Keratinocyte (primary cell): Measurements from ENCODE around the gene RPL37A. TPM values are rescaled to one million over a fixed set of nuclear protein-coding genes. Genes with fewer than 3 reads are reported as not detected.

ENCODE experiments used
- DNase-seq: peaks from one replicate; pipeline ENCODE4 v3.0.0-alpha.2; 2011; ENCODE audit warnings: low read depth, missing footprints, low spot score
- FAIRE-seq: peaks from 2 replicates; lab custom pipeline; 2011; peaks lifted over from hg19 to GRCh38; lab: Jason Lieb, UNC
- H2AFZ ChIP-seq: 2 replicates; pipeline ENCODE4 v1.6.0; 2012; ENCODE audit warnings: low read length, control low read depth, inconsistent platforms; ENCODE audit not compliant: control insufficient read depth
- H3K27ac ChIP-seq: 2 replicates; pipeline ENCODE4 v1.5.1; 2011; ENCODE audit warnings: low read length; ENCODE audit not compliant: control insufficient read depth, insufficient read depth
- H3K27me3 ChIP-seq: 3 replicates; pipeline ENCODE4 v1.6.0; 2011; ENCODE audit warnings: low read length; ENCODE audit not compliant: control insufficient read depth, insufficient read depth; ENCODE audit errors: extremely low read depth
- H3K36me3 ChIP-seq, 2 experiments: 2 replicates in 1 of 2; 3 replicates in 1 of 2; pipeline ENCODE4 v1.5.1; 2011; ENCODE audit warnings: low read length in 2 of 2, mild to moderate bottlenecking in 1 of 2; ENCODE audit not compliant: control insufficient read depth in 2 of 2, insufficient read depth in 2 of 2; ENCODE audit errors: extremely low read depth in 1 of 2
- H3K4me1 ChIP-seq: 3 replicates; pipeline ENCODE4 v1.5.1; 2011; ENCODE audit warnings: low read length; ENCODE audit not compliant: control insufficient read depth, insufficient read depth; ENCODE audit errors: extremely low read depth
- H3K4me2 ChIP-seq: 3 replicates; pipeline ENCODE4 v1.6.0; 2011; ENCODE audit warnings: low read depth, low read length; ENCODE audit not compliant: control insufficient read depth, insufficient read depth; ENCODE audit errors: extremely low read depth
- H3K4me3 ChIP-seq, 3 experiments: fragments of 200-600 bp in 1 of 3; sonication (generic) in 1 of 3; 2 replicates in 2 of 3; 3 replicates in 1 of 3; pipeline ENCODE4 v1.5.1; 2011 to 2016; ENCODE audit warnings: low read length in 3 of 3, mild to moderate bottlenecking in 3 of 3, control low read depth in 2 of 3, inconsistent platforms in 1 of 3, low read depth in 1 of 3, mixed read lengths in 1 of 3, mixed run types in 1 of 3, moderate library complexity in 1 of 3; ENCODE audit not compliant: control insufficient read depth in 2 of 3, insufficient read depth in 2 of 3; ENCODE audit errors: extremely low read depth in 1 of 3
- H3K79me2 ChIP-seq: 2 replicates; pipeline ENCODE4 v1.6.0; 2012; ENCODE audit warnings: low read length; ENCODE audit not compliant: control insufficient read depth, insufficient read depth
- H3K9ac ChIP-seq: 3 replicates; pipeline ENCODE4 v1.6.0; 2011; ENCODE audit warnings: low read length; ENCODE audit not compliant: control insufficient read depth, insufficient read depth; ENCODE audit errors: extremely low read depth
- H3K9me1 ChIP-seq: 3 replicates; pipeline ENCODE4 v1.6.0; 2011; ENCODE audit warnings: low read length; ENCODE audit not compliant: control insufficient read depth, insufficient read depth; ENCODE audit errors: extremely low read depth
- H3K9me3 ChIP-seq: 2 replicates; pipeline ENCODE4 v1.5.1; 2012; ENCODE audit warnings: low read depth, low read length; ENCODE audit not compliant: control insufficient read depth
- H4K20me1 ChIP-seq: 3 replicates; pipeline ENCODE4 v1.6.0; 2011; ENCODE audit warnings: low read length; ENCODE audit not compliant: control insufficient read depth, insufficient read depth; ENCODE audit errors: extremely low read depth
- CTCF ChIP-seq, 3 experiments: IDR thresholded peaks in 1 of 3; conservative IDR thresholded peaks in 1 of 3; optimal IDR thresholded peaks in 1 of 3; 2 replicates in 2 of 3; 3 replicates in 1 of 3; pipeline versions ENCODE3 to v1.5.1; 2011; ENCODE audit warnings: low read length in 3 of 3, mild to moderate bottlenecking in 3 of 3, moderate library complexity in 2 of 3, control low read depth in 1 of 3, inconsistent platforms in 1 of 3; ENCODE audit not compliant: insufficient read depth in 2 of 3; ENCODE audit errors: extremely low read depth in 1 of 3
- EZH2 ChIP-seq: IDR thresholded peaks from one replicate; pipeline ENCODE4 v1.6.1; 2012; ENCODE audit warnings: inconsistent platforms, mild to moderate bottlenecking, low read length, moderate library complexity
- dilution Hi-C: fragments of 300-500 bp; cut with MboI; formaldehyde crosslinking; loops from one replicate; pipeline ENCODE4 v1.7.0; 2020; ENCODE audit warnings: low sequenced_read_pairs; ENCODE audit not compliant: extremely low pct_ligation_motif_present
- polyA plus RNA-seq, 5 experiments: library from polyadenylated mRNA; depleted of rRNA in 3 of 5; stranded (reverse) in 3 of 5; stranded (forward) in 1 of 5; unstranded in 1 of 5; fragments of >200 nt; gene quantifications; 1 replicate in 1 of 5; 2 replicates in 3 of 5; 3 replicates in 1 of 5; pipeline versions ENCODE4 v1.2.1 to v1.2.3, GENCODE V29; 2011 to 2012; ENCODE audit warnings: missing spikeins in 2 of 5, low read depth in 1 of 5, low replicate concordance in 1 of 5

The RPL37A gene
- polyA plus RNA-seq, 1 donor (not counting 4 experiments of a cell fraction or from before 2014, with no cell fraction given): 4,257 TPM

DNA sequence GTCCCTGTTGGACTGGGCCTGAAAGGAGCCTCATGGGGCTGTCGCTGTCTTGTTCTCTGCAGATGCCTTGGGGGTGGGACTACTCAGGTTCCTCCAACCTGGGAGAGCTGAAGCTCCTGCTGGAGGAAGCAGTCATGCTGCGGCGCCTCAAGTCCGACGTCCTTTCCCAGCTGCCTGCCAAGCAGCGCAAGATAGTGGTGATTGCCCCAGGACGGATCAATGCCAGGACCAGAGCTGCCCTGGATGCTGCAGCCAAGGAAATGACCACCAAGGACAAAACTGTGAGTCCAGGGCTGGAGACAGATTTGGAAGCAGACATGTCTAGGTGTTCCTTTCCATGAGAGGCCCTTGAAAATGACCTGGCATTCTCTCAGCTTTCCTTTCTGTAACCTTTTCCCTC, 47.9 kb upstream of the RPL37A start:
- H3K4me2 ChIP-seq: no peak overlapping the region
- no peak overlapping the region for H2AFZ ChIP-seq
- no peak for FAIRE-seq
- no peaks in the 10 kb centered on the region for H4K20me1 ChIP-seq
- no peaks in the 10 kb centered on the region for H3K9me1 ChIP-seq
- H3K4me1 ChIP-seq: no peaks in the 10 kb centered on the region
- DNase-seq: no peak
- no peaks in the 10 kb centered on the region for H3K27me3 ChIP-seq
- H3K36me3 ChIP-seq: peaks cover 13 to 24% of the 10 kb centered on the region in 2 experiments
- no peaks in the 10 kb centered on the region for H3K79me2 ChIP-seq
- no peak overlapping the region for H3K27ac ChIP-seq
- TF ChIP-seq EZH2 (no peak), CTCF (optimal IDR thresholded peaks at IDR 0.05 in 1 of 3, IDR thresholded peaks at IDR 0.05 in 1 of 3, conservative IDR thresholded peaks at IDR 0.05 in 1 of 3; ENCODE audit: extremely low read depth in 1 of 3, insufficient read depth in 2 of 3, low read length in 3 of 3) (no peak)
- H3K9ac ChIP-seq: no peak overlapping the region
- no peak overlapping the region for H3K4me3 ChIP-seq
- H3K9me3 ChIP-seq: no peaks in the 10 kb centered on the region
- dilution Hi-C loops: no loop called here

DNA sequence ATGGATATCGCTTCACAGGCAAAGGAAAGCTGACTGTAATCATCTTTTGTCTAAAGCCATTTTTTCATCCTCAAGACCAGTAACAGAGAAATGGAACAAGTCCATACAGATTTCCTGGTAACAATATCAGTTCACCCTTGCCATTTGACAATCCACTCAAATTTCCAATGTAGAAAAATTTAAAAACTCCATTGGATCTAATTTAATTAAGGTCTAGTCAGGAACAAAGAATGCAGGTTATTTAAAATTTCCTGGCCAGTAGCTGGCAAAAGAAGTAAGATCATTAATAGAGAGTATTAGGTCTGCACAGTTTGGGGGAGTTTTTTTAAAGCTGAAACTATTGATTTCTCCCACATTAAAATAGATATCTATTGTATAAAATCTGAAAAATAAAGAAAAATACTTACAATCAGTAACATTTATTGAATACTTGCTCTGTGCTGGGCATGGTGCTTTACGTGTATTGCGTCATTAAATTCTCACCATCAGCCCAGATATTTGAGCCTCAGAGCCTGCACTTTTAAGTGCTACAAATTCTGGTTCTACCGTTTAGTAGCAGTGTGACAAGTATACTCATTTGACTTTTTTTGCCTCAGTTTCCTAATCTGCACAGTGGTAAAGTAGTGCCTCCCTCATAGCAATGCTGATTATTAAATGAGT, 44.6 kb upstream of the RPL37A start:
- Histone ChIP-seq H3K4me3 (no peak overlapping the region), H3K4me1 (no peaks in the 10 kb centered on the region), H3K27me3 (no peaks in the 10 kb centered on the region), H3K36me3 (peaks cover 10% of the 10 kb centered on the region in 2 experiments), H3K79me2 (no peaks in the 10 kb centered on the region), H3K9ac (no peak overlapping the region), H3K4me2 (no peak overlapping the region), H2AFZ (no peak overlapping the region), H3K9me1 (no peaks in the 10 kb centered on the region), H3K27ac (no peak overlapping the region), H3K9me3 (no peaks in the 10 kb centered on the region), H4K20me1 (no peaks in the 10 kb centered on the region)
- FAIRE-seq: no peak
- dilution Hi-C loops: no loop called here
- no peak for TF ChIP-seq EZH2
- no peak for TF ChIP-seq CTCF (optimal IDR thresholded peaks at IDR 0.05 in 1 of 3, IDR thresholded peaks at IDR 0.05 in 1 of 3, conservative IDR thresholded peaks at IDR 0.05 in 1 of 3; ENCODE audit: extremely low read depth in 1 of 3, insufficient read depth in 2 of 3, low read length in 3 of 3)
- DNase-seq: no peak
